Astrocyte of the hippocampus (primary cell): ENCODE measurements around the gene SOX5.

Experiments used
- DNase-seq: peaks from one replicate; pipeline ENCODE4 v3.0.0; 2011; ENCODE audit warnings: low read depth, low spot score

SOX5 gene

GRCh38 chr12:23600919-23601318 lies 348.6 kb downstream of the SOX5 start:
- DNase-seq: no peak

- no peak for DNase-seq
Measured at GRCh38 chr12:23596568-23596967, 352.9 kb downstream of the SOX5 start.

- DNase-seq: no peak
Measured at GRCh38 chr12:23587833-23588559, 361.5 kb downstream of the SOX5 start.

- no peak for DNase-seq
Measured at GRCh38 chr12:23585782-23586163, 363.7 kb downstream of the SOX5 start.

GRCh38 chr12:23585156-23585781 lies 364.2 kb downstream of the SOX5 start:
- no peak for DNase-seq

- no peak for DNase-seq
Measured at GRCh38 chr12:23581913-23582312, 367.6 kb downstream of the SOX5 start.

GRCh38 chr12:23579257-23579656 lies 370.2 kb downstream of the SOX5 start:
- no peak for DNase-seq

- DNase-seq: no peak
Measured at GRCh38 chr12:23576372-23576771, 373.1 kb downstream of the SOX5 start.

- DNase-seq: no peak
Measured at GRCh38 chr12:23569356-23569755, 380.1 kb downstream of the SOX5 start.

GRCh38 chr12:23566133-23566532 lies 383.3 kb downstream of the SOX5 start:
- no peak for DNase-seq

- DNase-seq: no peak
Measured at GRCh38 chr12:23564451-23565152, 384.9 kb downstream of the SOX5 start.

- no peak for DNase-seq
Measured at GRCh38 chr12:23561364-23562345, 387.8 kb downstream of the SOX5 start.

- no peak for DNase-seq
Measured at GRCh38 chr12:23560611-23561010, 388.9 kb downstream of the SOX5 start.

GRCh38 chr12:23559268-23559753 lies 390.2 kb downstream of the SOX5 start:
- no peak for DNase-seq

GRCh38 chr12:23556661-23557060 lies 392.8 kb downstream of the SOX5 start:
- no peak for DNase-seq

GRCh38 chr12:23555825-23556207 lies 393.7 kb downstream of the SOX5 start:
- DNase-seq: no peak

GRCh38 chr12:23555180-23555824 lies 394.2 kb downstream of the SOX5 start:
- DNase-seq: no peak

- no peak for DNase-seq
Measured at GRCh38 chr12:23552417-23552816, 397.1 kb downstream of the SOX5 start.

GRCh38 chr12:23550753-23551152 lies 398.7 kb downstream of the SOX5 start:
- DNase-seq: no peak

GRCh38 chr12:23548742-23549141 lies 400.7 kb downstream of the SOX5 start:
- no peak for DNase-seq

- no peak for DNase-seq
Measured at GRCh38 chr12:23546756-23547155, 402.7 kb downstream of the SOX5 start.
